Mesodermal cell (in vitro differentiated cells): Measurements from ENCODE around the gene PIGH.
"Not testable (repeated sequence)": the region's sequence is repeated elsewhere in the genome, so short reads cannot be mapped to it uniquely, and the experiment has no call there.

Source experiments
- H3K27ac ChIP-seq: 2 replicates; pipeline ENCODE4 v1.7.0; 2013; ENCODE audit warnings: mild to moderate bottlenecking, low read depth, low read length, moderate library complexity; ENCODE audit not compliant: severe bottlenecking
- H3K36me3 ChIP-seq: 2 replicates; pipeline ENCODE4 v1.7.1; 2013; ENCODE audit warnings: mild to moderate bottlenecking, low read length, moderate library complexity; ENCODE audit not compliant: control insufficient read depth, insufficient read depth
- H3K4me1 ChIP-seq: one replicate; pipeline ENCODE4 v1.7.1; 2013; ENCODE audit warnings: mild to moderate bottlenecking, low read length; ENCODE audit not compliant: insufficient read depth, control insufficient read depth, poor library complexity, severe bottlenecking
- H3K4me3 ChIP-seq: 2 replicates; pipeline ENCODE4 v1.7.0; 2013; ENCODE audit warnings: low read length, control low read depth, mild to moderate bottlenecking; ENCODE audit not compliant: insufficient read depth, poor library complexity, severe bottlenecking; ENCODE audit errors: extremely low read depth
- H3K9me3 ChIP-seq: 2 replicates; pipeline ENCODE4 v1.7.1; 2013; ENCODE audit warnings: mild to moderate bottlenecking, low read length, moderate library complexity; ENCODE audit not compliant: control insufficient read depth
- WGBS, 2 experiments: methylation state at CpG; one replicate each; pipeline ENCODE4 v1.1.5; 2013; ENCODE audit warnings: missing lambda C conversion rate in 2 of 2; ENCODE audit not compliant: insufficient coverage in 2 of 2; 5-methylcytosine and 5-hydroxymethylcytosine counted together

The PIGH gene

GRCh38 chr14:67553547-67553946, 46.5 kb downstream of the PIGH start:
- Histone ChIP-seq H3K4me1 (no peaks in the 10 kb centered on the region), H3K27ac (no peak overlapping the region), H3K36me3 (no peaks in the 10 kb centered on the region), H3K9me3 (no peaks in the 10 kb centered on the region), H3K4me3 (no peak overlapping the region)
- 100% methylated on average over 1 of the region's 3 CpGs; no CpG with 5 or more reads in 1 of the 2 experiments for WGBS, 2 experiments

GRCh38 chr14:67551940-67552339, 48.1 kb downstream of the PIGH start:
- no peaks in the 10 kb centered on the region for H3K9me3 ChIP-seq
- no peaks in the 10 kb centered on the region for H3K36me3 ChIP-seq
- H3K4me1 ChIP-seq, result no peaks in the 10 kb centered on the region
- no peak overlapping the region for H3K27ac ChIP-seq
- 92 to 100% methylated on average over 2 of the region's 3 CpGs for WGBS, 2 experiments
- H3K4me3 ChIP-seq, result no peak overlapping the region

GRCh38 chr14:67551123-67551522, 48.9 kb downstream of the PIGH start:
- no peak overlapping the region for H3K4me3 ChIP-seq
- no peaks in the 10 kb centered on the region for H3K36me3 ChIP-seq
- 100% methylated on average over 1 of the region's 3 CpGs for WGBS, 2 experiments
- H3K9me3 ChIP-seq, result no peaks in the 10 kb centered on the region
- no peaks in the 10 kb centered on the region for H3K4me1 ChIP-seq
- H3K27ac ChIP-seq, result no peak overlapping the region

GRCh38 chr14:67549734-67550133, 50.3 kb downstream of the PIGH start:
- Histone ChIP-seq H3K36me3 (no peaks in the 10 kb centered on the region), H3K9me3 (no peaks in the 10 kb centered on the region), H3K4me1 (no peaks in the 10 kb centered on the region), H3K4me3 (no peak overlapping the region), H3K27ac (no peak overlapping the region)
- 92 to 100% methylated on average over 2 of the region's 4 CpGs for WGBS, 2 experiments

GRCh38 chr14:67547224-67547780, 52.8 kb downstream of the PIGH start:
- no peaks in the 10 kb centered on the region for H3K4me1 ChIP-seq
- H3K9me3 ChIP-seq, result no peaks in the 10 kb centered on the region
- H3K27ac ChIP-seq, result no peak overlapping the region
- no peak overlapping the region for H3K4me3 ChIP-seq
- 85 to 100% methylated on average over 2 of the region's 5 CpGs for WGBS, 2 experiments
- H3K36me3 ChIP-seq, result no peaks in the 10 kb centered on the region

GRCh38 chr14:67544590-67544989, 55.5 kb downstream of the PIGH start:
- no CpG with 5 or more reads among the region's 1 CpG for WGBS, 2 experiments
- no peak overlapping the region for H3K4me3 ChIP-seq
- H3K27ac ChIP-seq, result no peak overlapping the region
- H3K9me3 ChIP-seq, result no peaks in the 10 kb centered on the region
- H3K4me1 ChIP-seq, result no peaks in the 10 kb centered on the region
- H3K36me3 ChIP-seq, result no peaks in the 10 kb centered on the region

- H3K4me1 ChIP-seq, H3K9me3 ChIP-seq, H3K27ac ChIP-seq, H3K4me3 ChIP-seq, H3K36me3 ChIP-seq: not testable (repeated sequence)
- WGBS, 2 experiments, result 97% methylated on average over 10 to 11 of the region's 13 CpGs
These were observed 57.4 kb downstream of the PIGH start for GRCh38 chr14:67542620-67543019.

- Histone ChIP-seq H3K27ac (no peak overlapping the region), H3K9me3 (no peaks in the 10 kb centered on the region), H3K36me3 (no peaks in the 10 kb centered on the region), H3K4me3 (no peak overlapping the region), H3K4me1 (peaks cover 2% of the 10 kb centered on the region)
- WGBS, 2 experiments, result 49 to 64% methylated on average over 15 to 20 of the region's 24 CpGs
These were observed 58.4 kb downstream of the PIGH start for GRCh38 chr14:67541448-67542387.
